Cardiac fibroblast (primary cell): ENCODE measurements around the gene TTLL8.

Source experiments
- DNase-seq, 2 donors: peaks; one replicate each; pipeline versions ENCODE4 v3.0.0 to v3.0.0-alpha.2; 2010; ENCODE audit warnings: low read depth in 2 of 2
- H3K4me3 ChIP-seq, 2 donors: replicated peaks in 1 of 2; 1 replicate in 1 of 2; 2 replicates in 1 of 2; pipeline ENCODE4 v1.5.1; 2011; ENCODE audit warnings: low read depth in 2 of 2, low read length in 2 of 2, mild to moderate bottlenecking in 2 of 2, moderate library complexity in 1 of 2
- CTCF ChIP-seq: IDR thresholded peaks from one replicate; pipeline ENCODE4 v1.5.1; 2011; ENCODE audit warnings: low read depth, mild to moderate bottlenecking, low read length, inconsistent platforms

Gene TTLL8

DNA sequence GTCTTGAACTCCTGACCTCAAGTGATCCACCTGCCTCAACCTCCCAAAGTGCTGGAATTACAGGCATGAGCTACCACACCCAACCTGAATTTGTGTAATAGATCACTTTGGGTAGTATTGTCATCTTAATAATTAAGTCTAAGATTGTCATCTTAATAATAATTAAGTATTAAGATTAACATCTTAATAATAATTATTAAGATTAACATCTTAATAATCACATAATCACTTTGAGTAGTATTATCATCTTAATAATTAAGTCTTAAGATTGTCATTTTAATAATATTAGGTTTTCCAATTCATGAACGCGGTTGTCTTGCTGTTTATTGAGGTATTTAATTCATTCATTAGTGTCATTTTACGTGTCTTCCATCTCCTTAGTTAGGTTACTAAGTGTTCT is 40.0 kb upstream of the TTLL8 start:
- DNase-seq, result no peak
- H3K4me3 ChIP-seq, result no peak overlapping the region
- no peak for TF ChIP-seq CTCF

DNA sequence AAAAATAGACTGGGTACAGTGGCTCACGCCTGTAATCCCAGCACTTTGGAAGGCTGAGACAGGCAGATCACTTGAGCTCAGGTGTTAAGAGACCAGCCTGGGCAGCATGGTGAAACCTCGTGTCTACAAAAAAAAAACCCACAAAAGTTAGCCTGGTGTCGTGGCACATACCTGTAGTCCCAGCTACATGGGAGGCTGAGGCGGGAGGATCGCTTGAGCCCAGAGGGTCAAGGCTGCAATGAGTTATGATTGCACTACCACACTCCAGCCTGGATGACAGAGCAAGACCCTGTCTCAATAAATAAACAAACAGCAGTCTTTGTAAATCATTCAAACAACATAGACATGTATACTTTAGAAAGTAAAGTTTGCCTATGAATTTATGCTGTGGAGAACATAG is 34.2 kb upstream of the TTLL8 start:
- no peak overlapping the region for H3K4me3 ChIP-seq
- DNase-seq, result no peak
- TF ChIP-seq CTCF, result no peak

GRCh38 chr22:50091092-50091768 is 33.1 kb upstream of the TTLL8 start:
- no peak for DNase-seq
- no peak for TF ChIP-seq CTCF
- H3K4me3 ChIP-seq, result no peak overlapping the region

DNA sequence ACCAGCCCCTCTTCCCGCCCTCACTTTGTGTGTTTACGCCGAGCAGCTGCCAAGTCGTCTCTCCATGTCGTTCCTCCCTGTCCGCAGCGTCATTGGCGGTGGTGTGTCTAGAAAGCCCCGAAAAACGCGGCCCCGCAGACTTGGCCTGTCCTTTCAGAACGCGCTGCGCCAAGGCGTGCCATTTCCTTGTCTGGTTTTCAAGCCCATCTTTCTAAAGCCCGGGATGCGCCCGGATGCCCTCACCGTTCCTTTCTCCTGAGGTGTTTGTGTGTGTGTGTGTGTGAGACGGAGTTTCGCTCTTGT is 32.3 kb upstream of the TTLL8 start:
- TF ChIP-seq CTCF, result no peak
- DNase-seq, result no peak
- no peak overlapping the region for H3K4me3 ChIP-seq

GRCh38 chr22:50089682-50090411 is 31.7 kb upstream of the TTLL8 start, which contains the start of gene MOV10L1:
TSS of gene MOV10L1 (plus strand) at chr22:50090006. CDS start at chr22:50090089, 83 bp downstream.
- no peak for TF ChIP-seq CTCF
- peak; percentile 39 to 42 for DNase-seq
- H3K4me3 ChIP-seq, result no peak within 1 kb of the TSS

DNA sequence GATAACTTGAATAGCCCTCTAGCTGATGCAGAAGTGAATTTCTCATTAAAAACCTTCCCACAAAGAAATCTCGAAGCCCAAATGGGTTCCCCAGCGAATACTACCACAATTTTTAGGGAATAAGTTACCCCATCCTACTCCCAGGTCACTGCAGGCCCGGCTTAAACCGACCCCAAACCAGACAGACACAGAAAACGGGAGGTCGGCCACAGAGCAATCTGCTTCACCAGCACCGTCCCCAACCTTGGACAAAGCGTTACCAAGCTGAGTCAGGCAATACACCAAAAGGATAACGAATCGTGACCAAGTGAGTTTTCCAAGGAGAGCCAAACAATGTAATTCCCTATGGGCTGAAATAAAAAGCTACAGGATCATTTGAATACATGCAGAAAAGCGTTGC is 31.1 kb upstream of the TTLL8 start:
- no peak for TF ChIP-seq CTCF
- no peak overlapping the region for H3K4me3 ChIP-seq
- DNase-seq, result no peak
